HG03432 (cell line): Measurements from ENCODE around the gene FASTK.

Experiments
- ATAC-seq: cut with Tn5 transposase; IDR thresholded peaks from one replicate; pipeline ENCODE4 v1.9.1; 2021; ENCODE audit warnings: mild to moderate bottlenecking, moderate library complexity; ENCODE audit not compliant: unreplicated experiment

The FASTK gene

DNA sequence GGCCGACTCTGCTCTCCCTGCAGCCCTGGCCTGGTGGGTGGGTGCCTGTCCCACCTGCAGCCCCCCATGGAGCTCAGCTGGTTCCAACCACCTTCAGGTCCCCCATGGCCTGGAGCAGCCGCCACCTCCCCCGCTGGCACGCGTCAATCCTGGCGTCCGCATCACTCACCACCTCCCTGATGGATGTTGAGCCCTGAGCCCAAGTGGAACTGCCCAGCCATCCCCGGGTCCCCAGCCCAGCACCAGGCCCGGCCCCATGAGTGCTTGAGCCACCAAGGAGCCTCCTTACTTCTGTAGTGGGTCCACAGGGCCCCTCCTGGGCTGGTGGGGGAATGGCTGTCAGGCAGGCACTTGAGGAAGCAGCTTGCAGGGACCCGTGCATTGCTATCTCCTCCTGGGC, 20.3 kb upstream of the FASTK start:
- no peak for ATAC-seq

DNA sequence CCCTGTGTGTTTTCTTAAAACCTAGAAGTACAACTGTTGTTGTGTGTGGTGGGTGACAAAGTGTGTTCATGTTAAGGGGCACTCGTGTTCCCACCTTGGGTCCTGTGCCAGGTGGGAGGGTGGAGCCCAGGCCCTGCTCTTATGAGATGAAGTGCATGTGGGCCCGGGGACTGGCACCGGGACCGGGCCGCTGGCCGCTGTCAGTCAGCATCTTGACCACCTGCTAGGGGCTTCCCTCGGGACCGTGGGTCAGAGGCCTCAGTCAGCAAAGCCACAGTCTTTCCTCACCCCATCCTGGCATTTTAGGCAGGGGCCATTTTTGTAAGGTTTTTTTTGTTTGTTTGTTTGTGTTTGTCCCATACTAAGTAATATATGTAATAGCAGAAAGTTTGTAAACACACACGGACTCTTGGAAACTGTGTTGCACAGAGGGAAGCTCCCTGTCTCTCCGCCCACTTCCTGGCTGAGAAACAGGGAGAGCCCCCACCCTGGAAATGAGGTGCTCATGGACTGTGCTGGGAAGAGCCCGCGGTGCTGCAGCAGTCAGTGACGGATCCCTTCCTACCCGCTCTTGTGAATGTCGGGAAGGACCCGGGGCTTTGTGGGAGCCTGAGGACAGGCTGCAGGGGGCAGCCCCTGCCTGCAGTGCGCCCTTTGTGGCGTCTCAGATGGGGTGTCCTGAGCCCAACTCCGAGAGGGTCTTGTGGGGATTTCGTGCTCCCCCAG, 19.0 kb upstream of the FASTK start:
- no peak for ATAC-seq

DNA sequence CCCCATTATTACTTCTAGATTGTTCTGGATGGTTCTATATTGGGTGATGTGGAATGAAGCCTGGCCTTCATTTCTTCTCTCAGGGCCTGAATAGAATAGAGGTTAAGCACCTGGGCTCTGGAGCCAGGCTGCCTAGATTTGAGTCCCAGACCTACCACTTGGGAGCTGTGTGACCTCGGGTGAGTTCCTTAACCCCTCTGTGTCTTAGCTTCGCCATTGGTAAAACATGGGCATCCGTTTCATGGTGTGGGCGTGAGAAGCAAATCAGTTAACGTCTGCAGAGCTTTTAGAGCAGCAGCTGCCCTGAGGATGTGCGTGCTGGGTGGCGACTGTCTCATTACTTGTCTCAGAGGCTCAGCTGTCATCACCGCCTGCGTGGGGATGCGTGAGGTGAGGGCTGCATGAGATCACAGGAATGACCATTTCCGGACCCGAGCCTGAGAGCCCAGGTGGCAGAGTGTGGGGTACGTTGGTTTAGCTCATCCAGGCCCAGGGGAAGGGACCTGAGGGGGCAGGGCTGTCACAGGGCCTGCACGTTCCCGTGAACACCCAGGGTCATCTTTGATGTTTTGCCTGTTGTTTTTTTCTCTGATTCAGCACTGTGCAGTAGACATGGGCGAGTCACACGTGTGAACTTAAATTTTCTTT, 15.3 kb upstream of the FASTK start:
- ATAC-seq: no peak

DNA sequence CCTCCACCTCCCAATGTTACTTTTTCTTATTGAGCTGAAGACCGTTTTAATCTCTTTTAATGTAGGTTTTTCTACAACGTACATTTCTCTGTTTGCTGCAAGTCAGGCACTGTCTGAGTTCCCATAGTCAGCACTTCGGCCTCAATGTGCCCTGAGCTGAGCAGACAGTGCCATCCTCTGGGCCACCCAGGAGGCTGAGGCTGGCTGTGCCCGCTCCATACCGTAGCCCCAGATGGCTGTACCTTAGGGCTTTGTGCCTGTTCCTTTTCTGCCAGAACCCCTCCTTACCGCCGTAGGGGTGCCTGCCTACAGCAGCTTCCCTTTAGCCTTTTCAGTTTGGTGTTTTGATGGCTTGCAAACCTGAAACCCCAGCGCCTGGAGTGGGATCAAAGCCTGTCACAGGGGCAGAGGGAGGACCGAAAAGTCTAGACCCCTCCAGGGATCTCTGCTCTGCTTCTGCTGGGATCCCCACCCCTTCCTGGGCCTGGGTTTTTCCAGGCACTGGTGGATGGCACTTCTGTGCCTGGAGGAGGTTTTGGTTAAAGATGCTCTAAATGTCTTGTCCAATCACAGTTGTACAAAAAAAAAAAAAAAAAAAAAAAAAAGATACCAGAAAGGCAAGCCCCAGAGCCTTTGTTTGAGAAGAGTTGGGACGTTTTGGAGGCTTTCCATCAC, 14.7 kb upstream of the FASTK start:
- ATAC-seq: no peak

DNA sequence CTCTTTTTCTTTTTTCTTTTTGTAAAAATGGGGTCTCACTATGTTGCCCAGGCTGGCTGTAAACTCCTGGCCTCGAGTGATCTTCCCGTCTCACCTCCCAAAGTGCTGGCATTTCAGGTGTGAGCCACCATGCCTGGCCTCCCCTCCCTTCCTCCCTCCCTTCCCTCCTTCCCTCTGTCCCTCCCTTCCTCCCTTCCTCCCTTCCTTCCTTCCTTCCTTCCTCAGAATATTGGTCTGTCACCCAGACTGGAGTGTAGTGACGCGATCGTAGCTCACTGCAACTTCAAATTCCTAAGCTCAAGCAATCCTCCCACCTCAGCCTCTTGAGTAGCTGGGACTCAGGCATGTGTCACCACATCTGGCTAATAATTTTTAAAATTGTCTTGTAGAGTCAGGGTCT, 14.1 kb upstream of the FASTK start:
- no peak for ATAC-seq

DNA sequence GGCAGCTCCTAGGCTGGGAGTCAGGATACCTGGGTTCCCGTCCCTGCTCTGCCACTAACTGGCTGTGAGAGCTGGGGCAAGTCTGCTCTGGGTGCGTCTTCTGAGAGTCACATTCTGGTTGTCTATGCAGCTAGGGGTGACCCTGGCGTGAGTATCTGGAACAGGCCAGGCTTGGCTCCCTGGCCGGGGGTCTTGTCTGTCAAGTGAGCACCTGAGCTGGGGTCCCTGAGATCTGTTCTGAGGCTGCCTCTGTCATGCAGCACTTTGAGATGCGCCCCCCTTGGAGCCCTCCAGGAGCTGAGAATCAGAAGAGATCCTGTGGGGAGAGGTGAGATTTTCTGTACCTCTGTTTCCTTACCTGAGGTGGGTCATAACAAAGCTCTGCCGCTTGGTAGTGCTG, 13.1 kb upstream of the FASTK start:
- ATAC-seq: no peak

DNA sequence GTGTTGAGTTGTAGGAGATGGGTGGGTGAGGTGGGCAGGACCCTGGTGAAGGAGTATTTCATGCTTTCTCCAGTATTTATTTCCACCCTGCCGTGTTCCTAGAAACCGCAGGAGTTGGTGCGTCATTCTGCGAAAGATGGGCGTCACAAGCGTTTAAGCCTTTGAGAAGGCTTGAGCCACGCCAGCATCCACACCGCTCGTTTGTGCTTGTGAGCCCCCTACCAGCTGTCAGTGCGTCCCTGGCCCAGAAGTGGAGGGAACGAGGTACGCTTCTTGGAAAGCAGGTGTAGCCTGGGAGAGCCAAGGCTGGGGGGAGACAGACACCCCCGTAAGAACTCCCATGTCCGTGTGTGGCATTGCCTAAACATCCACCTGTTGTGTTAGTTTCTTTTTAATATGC, 11.4 kb upstream of the FASTK start:
- ATAC-seq: no peak

DNA sequence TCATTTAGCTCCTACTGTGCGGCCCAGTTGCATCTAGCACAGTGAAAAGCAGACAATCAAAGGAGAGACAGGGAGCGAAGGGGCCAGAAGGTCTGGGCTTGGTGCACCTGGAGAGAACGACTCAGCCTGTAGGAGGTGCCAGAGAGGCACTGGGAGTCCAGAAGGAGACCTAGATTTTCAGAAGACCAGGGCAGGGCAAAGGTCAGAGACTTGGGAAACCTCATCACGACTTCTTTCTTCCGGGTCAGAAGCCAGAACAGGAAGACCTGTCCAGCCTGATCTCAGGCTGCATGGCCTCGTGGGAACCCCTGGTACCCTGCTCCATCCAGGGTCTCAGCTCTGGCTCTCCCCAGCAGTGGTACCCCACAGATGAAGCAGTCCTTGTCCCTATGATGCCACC, 10.8 kb upstream of the FASTK start:
- no peak for ATAC-seq

DNA sequence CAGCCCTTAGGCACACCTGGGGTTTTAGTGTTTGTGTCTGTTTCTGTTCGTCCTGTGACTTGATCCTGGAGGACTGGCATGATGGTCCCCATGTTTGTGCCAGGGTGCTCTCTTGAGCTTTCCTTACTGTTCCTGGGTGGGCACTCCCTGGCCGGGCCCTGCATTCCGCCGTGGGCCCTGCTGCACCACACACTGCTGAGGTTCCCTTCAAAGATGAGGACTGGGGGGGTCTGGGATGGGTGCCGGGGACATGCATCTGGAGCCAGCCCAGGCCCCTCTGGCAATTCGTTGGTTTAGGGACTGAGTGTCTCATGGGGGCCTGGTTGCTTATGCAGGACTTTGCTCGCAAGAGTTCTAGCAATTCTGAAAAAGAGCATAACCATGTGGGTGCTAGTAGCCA, 10.4 kb upstream of the FASTK start:
- ATAC-seq: no peak

DNA sequence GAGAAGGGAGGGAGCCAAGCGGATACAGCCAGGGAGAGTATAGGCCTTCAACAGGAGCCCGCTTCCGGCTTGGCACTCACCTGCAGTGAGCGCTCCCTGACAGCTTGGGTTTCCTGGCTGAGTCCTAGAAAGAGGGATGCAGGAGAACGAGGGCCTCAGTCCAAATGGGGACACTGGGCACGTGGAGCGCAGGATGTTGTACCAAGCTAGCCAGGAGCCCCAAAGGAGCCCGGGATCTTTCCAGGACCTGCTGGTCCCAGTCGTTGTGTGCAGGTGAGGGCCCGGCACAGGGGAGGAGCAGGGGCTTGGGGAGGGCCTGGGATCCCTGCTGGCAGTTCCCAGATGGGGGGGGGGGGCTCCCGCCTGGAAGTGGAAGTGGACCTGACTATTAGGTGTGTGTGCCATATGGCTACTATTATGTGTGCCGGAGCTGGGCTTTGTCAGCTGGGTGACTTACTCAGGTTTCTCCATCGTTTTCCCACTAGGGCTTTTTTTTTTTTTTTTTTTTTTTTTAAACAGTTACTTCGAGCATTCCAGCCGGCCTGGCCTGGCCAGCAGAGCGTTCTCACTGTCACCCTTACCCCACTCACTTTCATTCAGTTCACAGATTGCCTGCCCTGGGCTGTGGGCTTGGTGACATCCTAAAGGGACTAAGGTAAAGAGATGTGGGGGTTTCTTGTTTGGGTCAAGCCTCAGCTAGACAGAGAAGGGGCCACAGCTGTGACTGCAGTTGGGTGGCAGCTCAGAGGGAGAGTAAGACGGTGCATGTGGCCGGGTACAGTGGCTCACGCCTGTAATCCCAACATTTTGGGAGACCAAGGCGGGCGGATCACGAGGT, 9.5 kb upstream of the FASTK start:
- ATAC-seq: no peak

DNA sequence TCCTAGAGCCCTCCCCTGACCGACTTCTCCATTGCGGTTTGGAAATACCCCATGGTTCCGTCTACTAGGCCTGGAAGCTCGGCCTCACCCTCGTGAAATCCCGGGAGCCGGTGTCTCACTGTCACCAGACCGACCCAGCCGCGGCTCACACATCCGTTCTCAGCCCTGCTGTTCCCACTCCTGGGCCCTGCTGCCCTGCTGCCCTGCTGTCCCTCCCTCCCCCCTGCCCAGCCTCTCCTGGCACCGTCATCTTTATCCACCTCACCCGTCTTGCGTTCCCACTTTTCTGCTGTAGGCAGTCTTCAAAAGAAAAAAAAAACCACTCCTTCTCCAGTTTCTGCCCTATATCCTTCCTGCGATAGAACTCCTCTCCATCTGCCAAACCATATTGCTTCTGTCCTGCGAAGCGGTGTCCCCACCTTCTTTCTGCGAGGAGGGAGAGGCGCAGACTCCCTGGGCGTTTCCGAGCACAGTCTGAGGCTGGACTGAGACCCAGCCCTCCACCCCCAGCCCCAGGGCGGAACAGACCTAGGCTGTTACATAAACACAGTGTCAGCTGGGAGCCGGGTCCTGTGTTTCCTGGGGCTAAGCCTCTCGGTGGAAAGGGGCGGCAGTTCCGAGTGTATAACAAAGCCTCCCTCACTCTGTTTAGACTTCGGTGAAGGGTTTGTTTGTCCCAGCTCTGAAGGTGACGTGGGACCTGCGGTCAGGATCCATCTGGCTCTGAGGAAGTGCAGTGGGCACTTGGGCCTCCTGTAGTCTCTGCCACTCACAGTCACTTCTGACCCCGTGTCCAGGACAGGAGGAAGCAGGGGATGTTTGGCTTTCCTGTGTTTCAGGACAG, 8.5 kb upstream of the FASTK start:
- no peak for ATAC-seq

DNA sequence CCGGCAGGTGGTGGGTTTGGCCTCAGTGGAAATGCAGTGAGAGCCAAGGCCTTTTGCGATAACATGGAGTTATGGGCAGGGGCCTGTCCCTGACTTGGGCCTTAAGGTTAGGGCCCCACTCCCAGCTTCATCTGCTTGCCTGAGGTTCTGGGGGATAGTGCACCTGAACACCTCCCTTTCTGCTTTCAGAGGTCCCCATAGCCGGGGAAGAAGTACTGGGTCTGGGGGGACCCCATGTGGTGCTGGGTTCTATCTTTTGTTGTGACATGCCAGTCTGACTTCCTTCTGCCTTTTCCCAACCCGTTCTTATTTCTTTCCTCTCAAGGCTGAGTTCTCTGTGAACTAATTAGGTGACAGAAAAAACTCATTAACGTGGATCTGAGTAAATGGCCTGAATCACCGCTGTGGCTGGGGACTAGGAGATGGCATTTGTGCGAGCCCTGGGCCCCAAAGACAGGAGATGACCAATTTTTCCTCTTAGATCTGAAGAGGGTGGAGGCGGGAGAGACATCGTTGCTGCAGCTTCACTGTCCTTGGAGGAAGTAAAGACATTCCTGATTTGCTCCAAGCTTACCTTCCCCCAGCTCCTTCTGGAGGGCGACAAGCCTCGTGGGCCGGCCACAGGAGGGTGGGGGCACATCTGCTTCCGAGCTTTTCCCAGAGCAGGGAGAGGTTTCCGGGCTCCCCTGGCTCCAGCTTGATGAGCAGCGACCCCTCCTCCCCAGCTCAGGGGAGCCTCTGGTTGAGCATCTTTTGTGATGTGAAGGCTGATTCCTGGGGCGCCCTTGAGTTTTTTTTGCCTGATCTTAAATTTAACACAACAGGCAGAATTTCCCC, 7.6 kb upstream of the FASTK start:
- ATAC-seq: no peak

DNA sequence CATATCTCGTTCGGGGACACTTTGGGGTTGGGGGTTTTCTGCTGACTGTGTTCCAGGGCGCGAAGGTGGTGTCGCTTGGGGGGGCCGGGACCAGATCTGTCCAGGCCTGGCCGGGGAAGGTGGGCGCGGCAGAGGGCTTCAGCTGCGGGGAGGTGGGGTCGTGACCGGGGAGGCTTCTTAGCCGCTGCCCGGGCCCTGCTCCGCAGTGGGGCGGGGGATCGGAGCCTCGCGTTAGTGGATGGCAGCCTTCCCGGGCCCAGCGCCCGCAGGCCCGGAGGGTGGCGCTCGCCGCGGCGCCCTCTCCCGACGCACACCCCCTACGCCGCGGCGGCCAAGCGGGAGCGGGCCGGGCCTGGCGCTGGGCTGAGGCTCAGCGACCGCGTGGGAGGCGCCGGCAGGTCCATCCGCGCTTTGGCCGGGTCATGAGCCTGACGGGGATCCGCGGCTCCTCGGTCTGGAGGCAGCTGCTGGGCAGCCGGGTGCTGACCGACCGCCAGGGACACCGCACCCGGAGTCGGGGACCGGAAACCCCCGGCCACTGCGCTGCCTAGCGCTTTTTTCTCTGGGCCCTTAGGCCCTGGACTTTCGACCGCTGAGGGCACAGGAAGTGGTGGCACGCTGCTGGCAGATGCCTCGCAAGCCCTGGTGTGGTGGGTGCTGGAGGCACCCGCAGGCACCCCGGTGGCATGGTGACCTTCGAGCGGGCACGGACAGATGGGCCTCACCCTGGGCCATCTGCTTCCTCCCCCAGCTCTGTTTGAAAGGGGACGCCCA, 6.8 kb upstream of the FASTK start:
- ATAC-seq: peak; percentile 28

DNA sequence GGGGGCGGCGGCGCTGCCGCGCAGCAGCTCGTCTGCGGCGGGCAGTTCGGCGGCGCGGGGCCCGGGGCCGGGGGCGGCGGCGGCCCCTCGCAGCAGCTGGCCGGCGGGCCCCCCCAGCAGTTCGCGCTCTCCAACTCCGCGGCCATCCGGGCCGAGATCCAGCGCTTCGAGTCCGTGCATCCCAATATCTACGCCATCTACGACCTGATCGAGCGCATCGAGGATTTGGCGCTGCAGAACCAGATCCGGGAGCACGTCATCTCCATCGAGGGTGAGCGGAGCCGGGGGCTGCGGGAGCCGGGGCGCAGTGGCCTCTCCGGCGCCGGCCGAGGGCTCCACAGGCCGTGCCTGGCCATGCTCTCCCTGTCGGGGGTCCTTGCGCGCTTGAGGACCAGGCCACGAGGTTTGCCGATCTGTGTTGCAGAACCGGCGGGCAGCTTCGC, 6.2 kb upstream of the FASTK start:
- no peak for ATAC-seq

DNA sequence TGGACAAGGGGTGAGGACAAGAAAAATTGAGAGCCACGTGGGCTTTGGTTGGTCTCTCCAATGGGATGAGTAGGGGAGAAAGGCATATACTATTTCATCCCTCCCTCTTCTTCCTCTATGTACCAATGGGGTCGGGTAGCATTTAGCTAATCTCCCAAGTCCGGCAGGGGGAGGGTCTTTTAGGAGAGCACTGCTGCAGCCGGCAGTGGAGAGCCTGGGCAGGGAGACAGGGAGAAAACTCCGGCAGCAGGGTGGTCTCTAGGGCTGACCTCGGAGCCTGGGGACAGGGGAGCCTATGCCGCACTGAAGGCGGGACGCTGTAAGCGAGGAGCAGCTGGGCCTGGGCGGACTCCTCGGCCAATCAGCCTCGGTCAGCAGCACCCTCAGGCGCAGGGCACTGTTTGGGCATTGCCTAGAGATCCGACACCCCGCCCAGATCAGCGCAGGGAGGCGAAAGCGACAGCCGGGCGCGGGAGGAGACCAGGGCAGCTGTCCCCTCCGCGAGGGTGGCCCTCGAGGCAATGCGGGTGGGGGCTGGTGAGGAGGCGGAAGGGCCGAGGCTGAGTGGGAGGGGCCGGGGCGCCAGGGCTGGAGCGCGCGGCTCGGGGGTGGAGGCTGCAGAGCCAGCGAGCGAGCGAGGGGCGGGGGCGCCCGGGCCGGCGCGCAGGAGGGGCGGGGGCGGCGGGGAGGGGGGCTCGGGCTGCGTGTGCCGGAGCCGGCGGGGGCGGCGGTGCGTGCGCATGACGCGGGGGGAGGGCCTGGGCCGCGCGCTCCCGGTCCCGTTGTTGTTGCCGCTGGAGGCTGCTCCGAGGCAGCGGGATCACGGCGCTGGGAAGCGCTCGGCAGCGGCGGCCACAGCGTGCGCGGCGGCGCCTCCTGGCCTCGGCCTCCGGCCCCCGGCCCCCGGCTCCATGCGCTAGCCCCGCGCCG, 5.3 kb upstream of the FASTK start, which contains the start of gene AGAP3:
Gene AGAP3 (plus strand): TSS at position 785 of the 930 bp plus-strand sequence. CDS start 267 bp downstream, outside the sequence.
- ATAC-seq: peak; percentile 53

DNA sequence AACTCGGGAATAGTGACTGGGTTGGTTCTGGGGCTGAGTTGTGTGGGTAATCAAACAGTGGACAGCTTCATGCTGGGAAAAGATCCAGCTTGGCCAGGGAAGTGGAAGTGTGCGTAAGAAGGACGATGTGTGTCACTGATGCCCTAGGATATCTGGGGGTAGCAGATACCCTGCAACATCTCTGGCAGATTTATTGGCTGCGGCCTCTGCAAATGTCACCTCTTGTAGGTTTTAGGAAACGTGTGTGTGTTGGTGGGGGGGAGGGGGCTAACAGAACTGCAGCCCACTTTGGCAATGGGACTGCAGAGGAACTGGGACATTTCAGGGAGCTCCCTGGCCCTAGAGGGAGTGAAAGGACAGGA, 4.7 kb upstream of the FASTK start:
- no peak for ATAC-seq

DNA sequence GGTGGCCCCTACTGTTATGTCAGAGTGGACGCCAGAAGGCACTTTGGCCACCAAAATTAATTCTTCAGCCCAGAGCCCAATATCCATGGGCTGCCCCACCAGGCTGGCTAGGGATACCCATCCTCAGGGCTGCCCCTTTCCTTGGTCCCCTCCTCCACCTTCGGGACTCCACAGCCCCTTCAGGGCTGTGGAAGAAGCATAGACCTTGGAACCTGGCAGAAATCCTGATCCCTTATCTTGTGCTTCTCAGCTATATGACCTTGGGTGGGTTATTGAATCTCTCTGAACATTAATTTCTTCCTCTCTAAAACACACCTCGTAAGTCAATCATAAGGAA, 3.2 kb upstream of the FASTK start:
- ATAC-seq: no peak
